Measurements from ENCODE around the gene OR2T10.
A peak's percentile ranks its signal among the peaks of the same experiment; 100 is the strongest.

The OR2T10 gene

GRCh38 chr1:248621770-248622169 lies 24.3 kb upstream of the OR2T10 start:
- Histone ChIP-seq H3K27ac (no peak overlapping the region), H3K36me3 (no peaks in the 10 kb centered on the region), H3K9me3 (ENCODE audit: severe bottlenecking) (no peaks in the 10 kb centered on the region), H3K27me3 (ENCODE audit: insufficient read depth, low read depth, severe bottlenecking) (peaks cover 76% of the 10 kb centered on the region), H3K4me3 (ENCODE audit: low read depth, low read length) (no peak overlapping the region)
- TF ChIP-seq CTCF (IDR thresholded peaks at IDR 0.05; ENCODE audit: low read depth, low read length), result no peak
- no peak for DNase-seq

DNA sequence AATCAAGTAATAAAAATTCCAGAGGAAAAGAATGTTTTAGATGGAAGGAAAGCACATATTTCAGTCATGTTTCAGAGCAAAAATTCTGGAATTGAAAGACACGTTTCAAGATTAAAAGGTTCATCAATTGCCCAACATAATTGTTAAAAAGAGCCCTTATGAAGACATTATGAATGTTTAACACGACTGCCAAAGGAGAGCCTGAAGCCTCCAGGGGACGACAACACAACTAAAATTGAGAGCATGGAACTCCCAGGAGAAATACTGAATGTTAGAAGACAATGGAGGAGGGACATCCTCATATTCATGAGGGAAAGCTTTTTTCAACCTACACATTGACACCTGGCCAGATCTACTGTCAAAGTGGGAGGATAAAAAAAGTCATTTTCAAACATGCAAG lies 21.4 kb upstream of the OR2T10 start:
- DNase-seq, result peak; percentile 55
- H3K27me3 ChIP-seq (ENCODE audit: insufficient read depth, low read depth, severe bottlenecking), result peaks cover 66% of the 10 kb centered on the region
- H3K4me3 ChIP-seq (ENCODE audit: low read depth, low read length), result no peak overlapping the region
- no peaks in the 10 kb centered on the region for H3K36me3 ChIP-seq
- H3K9me3 ChIP-seq (ENCODE audit: severe bottlenecking), result no peaks in the 10 kb centered on the region
- no peak overlapping the region for H3K27ac ChIP-seq
- TF ChIP-seq CTCF (IDR thresholded peaks at IDR 0.05; ENCODE audit: low read depth, low read length), result peak; percentile 57

- H3K9me3 ChIP-seq (ENCODE audit: severe bottlenecking), result no peaks in the 10 kb centered on the region
- H3K27ac ChIP-seq, result no peak overlapping the region
- H3K27me3 ChIP-seq (ENCODE audit: insufficient read depth, low read depth, severe bottlenecking), result peaks cover 68% of the 10 kb centered on the region
- no peak overlapping the region for H3K4me3 ChIP-seq (ENCODE audit: low read depth, low read length)
- DNase-seq, result no peak
- TF ChIP-seq CTCF (IDR thresholded peaks at IDR 0.05; ENCODE audit: low read depth, low read length), result no peak
- no peaks in the 10 kb centered on the region for H3K36me3 ChIP-seq
Measured at GRCh38 chr1:248618119-248618518, 20.6 kb upstream of the OR2T10 start.

GRCh38 chr1:248613742-248614141 lies 16.2 kb upstream of the OR2T10 start:
- Histone ChIP-seq H3K27me3 (ENCODE audit: insufficient read depth, low read depth, severe bottlenecking) (peaks cover 67% of the 10 kb centered on the region), H3K4me3 (ENCODE audit: low read depth, low read length) (no peak overlapping the region), H3K9me3 (ENCODE audit: severe bottlenecking) (no peaks in the 10 kb centered on the region), H3K36me3 (no peaks in the 10 kb centered on the region), H3K27ac (no peak overlapping the region)
- TF ChIP-seq CTCF (IDR thresholded peaks at IDR 0.05; ENCODE audit: low read depth, low read length), result no peak
- no peak for DNase-seq

GRCh38 chr1:248611883-248612414 lies 14.4 kb upstream of the OR2T10 start:
- Histone ChIP-seq H3K36me3 (no peaks in the 10 kb centered on the region), H3K27ac (no peak overlapping the region), H3K4me3 (ENCODE audit: low read depth, low read length) (no peak overlapping the region), H3K27me3 (ENCODE audit: insufficient read depth, low read depth, severe bottlenecking) (peaks cover 65% of the 10 kb centered on the region), H3K9me3 (ENCODE audit: severe bottlenecking) (no peaks in the 10 kb centered on the region)
- DNase-seq, result no peak
- TF ChIP-seq CTCF (IDR thresholded peaks at IDR 0.05; ENCODE audit: low read depth, low read length), result no peak

GRCh38 chr1:248610301-248610700 lies 12.8 kb upstream of the OR2T10 start:
- no peaks in the 10 kb centered on the region for H3K36me3 ChIP-seq
- H3K27me3 ChIP-seq (ENCODE audit: insufficient read depth, low read depth, severe bottlenecking), result peaks cover 58% of the 10 kb centered on the region
- no peak overlapping the region for H3K4me3 ChIP-seq (ENCODE audit: low read depth, low read length)
- H3K9me3 ChIP-seq (ENCODE audit: severe bottlenecking), result no peaks in the 10 kb centered on the region
- no peak overlapping the region for H3K27ac ChIP-seq
- TF ChIP-seq CTCF (IDR thresholded peaks at IDR 0.05; ENCODE audit: low read depth, low read length), result no peak
- no peak for DNase-seq
